SU-DHL-6 (cell line): ENCODE results near the gene ZNF276.
"Not testable (repeated sequence)": the region's sequence is repeated elsewhere in the genome, so short reads cannot be mapped to it uniquely, and the experiment has no call there.

Experiments
- H2AFZ ChIP-seq: fragments of 200-600 bp; sonication (generic); 2 replicates; pipeline ENCODE4 v1.6.1; 2014; ENCODE audit warnings: low read depth, mild to moderate bottlenecking, moderate library complexity, mixed read lengths, antibody characterized with exemption, low read length; ENCODE audit not compliant: severe bottlenecking
- H3F3A ChIP-seq: fragments of 200-600 bp; shearing (Covaris generic); 2 replicates; pipeline ENCODE4 v1.6.0; 2016; ENCODE audit warnings: antibody characterized with exemption, mild to moderate bottlenecking; ENCODE audit not compliant: insufficient read depth
- H3K27ac ChIP-seq: fragments of 200-600 bp; sonication (generic); 2 replicates; pipeline ENCODE4 v1.5.1; 2016; ENCODE audit warnings: low read depth, mild to moderate bottlenecking, low read length, moderate library complexity, mixed read lengths
- H3K27me3 ChIP-seq: fragments of 200-600 bp; sonication (generic), shearing (Covaris generic); 2 replicates; pipeline ENCODE4 v1.6.0; 2014; ENCODE audit warnings: mild to moderate bottlenecking, low read length
- H3K36me3 ChIP-seq: fragments of 200-600 bp; sonication (generic); 2 replicates; pipeline ENCODE4 v1.6.1; 2014; ENCODE audit warnings: mild to moderate bottlenecking, low read length, mixed read lengths
- H3K4me2 ChIP-seq: fragments of 300-600, 200-600 bp; shearing (Covaris generic), sonication (generic); 2 replicates; pipeline ENCODE4 v1.6.0; 2014; ENCODE audit warnings: low read length, low read depth, mild to moderate bottlenecking; ENCODE audit not compliant: poor library complexity, severe bottlenecking
- H3K4me3 ChIP-seq: fragments of 200-600 bp; sonication (generic); 2 replicates; pipeline ENCODE4 v1.5.1; 2014; ENCODE audit warnings: antibody characterized with exemption, low read length, mild to moderate bottlenecking, mixed read lengths; ENCODE audit not compliant: insufficient read depth, poor library complexity, severe bottlenecking
- H3K79me2 ChIP-seq: fragments of 200-600 bp; sonication (generic); 2 replicates; pipeline ENCODE4 v1.6.1; 2014; ENCODE audit warnings: mild to moderate bottlenecking, low read length, moderate library complexity; ENCODE audit not compliant: insufficient read depth
- H3K9ac ChIP-seq: fragments of 200-600 bp; sonication (generic); 2 replicates; pipeline ENCODE4 v1.7.0; 2014; ENCODE audit warnings: mild to moderate bottlenecking, low read length
- H3K9me2 ChIP-seq: fragments of 200-600 bp; sonication (generic); replicated peaks from 2 replicates; pipeline ENCODE4 v1.6.1; 2014; ENCODE audit warnings: low read length; ENCODE audit not compliant: insufficient read depth
- H3K9me3 ChIP-seq: fragments of 200-600 bp; sonication (generic); 2 replicates; pipeline ENCODE4 v1.6.1; 2014; ENCODE audit warnings: low read length, mixed read lengths; ENCODE audit not compliant: insufficient read depth
- H4K20me1 ChIP-seq: fragments of 200-600 bp; sonication (generic); 2 replicates; pipeline ENCODE4 v1.6.1; 2014; ENCODE audit warnings: low read depth, mild to moderate bottlenecking, antibody characterized with exemption, low read length, moderate library complexity, mixed read lengths
- EZH2phosphoT487 ChIP-seq: fragments of 200-600 bp; sonication (generic), shearing (Covaris generic); conservative IDR thresholded peaks from 2 replicates; pipeline ENCODE4 v1.6.1; 2018; ENCODE audit warnings: mild to moderate bottlenecking, antibody characterized with exemption, low read length, moderate library complexity, mixed read lengths
- TF ChIP-seq, protein P1 (sequence below): fragments of 200-600 bp; sonication (generic); IDR thresholded peaks from one replicate; pipeline ENCODE4 v1.5.1; 2017; ENCODE audit warnings: antibody characterized with exemption, mild to moderate bottlenecking, low read length, moderate library complexity; ENCODE audit not compliant: insufficient read depth, poor library complexity, severe bottlenecking

Gene ZNF276, protein sequence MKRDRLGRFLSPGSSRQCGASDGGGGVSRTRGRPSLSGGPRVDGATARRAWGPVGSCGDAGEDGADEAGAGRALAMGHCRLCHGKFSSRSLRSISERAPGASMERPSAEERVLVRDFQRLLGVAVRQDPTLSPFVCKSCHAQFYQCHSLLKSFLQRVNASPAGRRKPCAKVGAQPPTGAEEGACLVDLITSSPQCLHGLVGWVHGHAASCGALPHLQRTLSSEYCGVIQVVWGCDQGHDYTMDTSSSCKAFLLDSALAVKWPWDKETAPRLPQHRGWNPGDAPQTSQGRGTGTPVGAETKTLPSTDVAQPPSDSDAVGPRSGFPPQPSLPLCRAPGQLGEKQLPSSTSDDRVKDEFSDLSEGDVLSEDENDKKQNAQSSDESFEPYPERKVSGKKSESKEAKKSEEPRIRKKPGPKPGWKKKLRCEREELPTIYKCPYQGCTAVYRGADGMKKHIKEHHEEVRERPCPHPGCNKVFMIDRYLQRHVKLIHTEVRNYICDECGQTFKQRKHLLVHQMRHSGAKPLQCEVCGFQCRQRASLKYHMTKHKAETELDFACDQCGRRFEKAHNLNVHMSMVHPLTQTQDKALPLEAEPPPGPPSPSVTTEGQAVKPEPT

DNA sequence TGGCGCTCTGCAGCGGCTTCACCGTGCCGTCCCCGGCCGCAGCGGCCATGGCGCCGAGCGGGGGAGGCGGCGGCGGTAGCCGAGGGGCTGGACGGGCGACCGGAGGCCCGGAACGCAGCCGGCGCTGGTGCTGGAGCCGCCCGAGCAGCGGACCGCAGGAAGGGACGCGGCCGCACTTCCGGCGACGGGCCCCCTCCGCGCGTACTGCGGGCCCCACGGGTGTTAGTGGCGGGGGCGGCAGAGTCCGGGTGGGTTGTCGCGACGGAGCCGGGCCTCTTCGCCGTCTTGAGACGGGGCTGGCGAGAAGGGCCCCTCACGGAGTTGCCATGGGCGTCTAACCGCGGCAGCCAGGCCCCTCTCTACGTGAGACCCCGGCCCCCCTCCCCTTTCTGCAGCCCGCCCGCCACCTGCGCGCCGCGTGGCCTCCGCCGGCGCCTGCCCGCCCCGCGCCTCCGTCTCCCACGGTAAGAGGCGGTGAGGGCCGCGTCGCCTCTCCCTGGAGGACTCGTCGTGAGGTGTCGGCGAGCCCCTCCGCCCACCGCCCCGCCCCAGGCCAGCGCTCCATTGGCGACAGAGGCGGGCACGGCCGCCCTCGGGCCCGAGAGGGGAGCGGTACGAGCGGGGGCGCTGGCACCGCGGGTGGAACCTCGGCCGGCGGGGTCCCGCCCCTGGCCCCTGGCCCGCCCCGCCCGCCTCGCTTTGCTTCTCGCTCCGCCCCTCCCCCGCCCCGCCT, at the start of gene ZNF276, which contains the start of gene VPS9D1:
TSS of gene ZNF276 (plus strand) at position 725 of the 733 bp plus-strand sequence. CDS start 104 bp downstream, outside the sequence.
TSS of gene VPS9D1 (minus strand) at position 86 of the 733 bp plus-strand sequence. CDS start at position 49, 37 bp downstream.
- Histone ChIP-seq H3K27me3 (no peaks in the 10 kb centered on the region), H3K4me2 (peak within 1 kb of the TSS; percentile 68), H3F3A (peaks cover 5% of the 10 kb centered on the region), H2AFZ (peak within 1 kb of the TSS; percentile 95), H3K27ac (peak within 1 kb of the TSS; percentile 54), H3K9ac (peak within 1 kb of the TSS; percentile 75), H3K79me2 (no peaks in the 10 kb centered on the region), H3K36me3 (no peaks in the 10 kb centered on the region), H3K9me2 (no peaks in the 10 kb centered on the region), H3K4me3 (peak within 1 kb of the TSS; percentile 90), H4K20me1 (peaks cover 7% of the 10 kb centered on the region; the same call in 1 of the 2 replicates), H3K9me3 (no peaks in the 10 kb centered on the region)
- TF ChIP-seq, protein P1, sequence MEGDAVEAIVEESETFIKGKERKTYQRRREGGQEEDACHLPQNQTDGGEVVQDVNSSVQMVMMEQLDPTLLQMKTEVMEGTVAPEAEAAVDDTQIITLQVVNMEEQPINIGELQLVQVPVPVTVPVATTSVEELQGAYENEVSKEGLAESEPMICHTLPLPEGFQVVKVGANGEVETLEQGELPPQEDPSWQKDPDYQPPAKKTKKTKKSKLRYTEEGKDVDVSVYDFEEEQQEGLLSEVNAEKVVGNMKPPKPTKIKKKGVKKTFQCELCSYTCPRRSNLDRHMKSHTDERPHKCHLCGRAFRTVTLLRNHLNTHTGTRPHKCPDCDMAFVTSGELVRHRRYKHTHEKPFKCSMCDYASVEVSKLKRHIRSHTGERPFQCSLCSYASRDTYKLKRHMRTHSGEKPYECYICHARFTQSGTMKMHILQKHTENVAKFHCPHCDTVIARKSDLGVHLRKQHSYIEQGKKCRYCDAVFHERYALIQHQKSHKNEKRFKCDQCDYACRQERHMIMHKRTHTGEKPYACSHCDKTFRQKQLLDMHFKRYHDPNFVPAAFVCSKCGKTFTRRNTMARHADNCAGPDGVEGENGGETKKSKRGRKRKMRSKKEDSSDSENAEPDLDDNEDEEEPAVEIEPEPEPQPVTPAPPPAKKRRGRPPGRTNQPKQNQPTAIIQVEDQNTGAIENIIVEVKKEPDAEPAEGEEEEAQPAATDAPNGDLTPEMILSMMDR: no peak
- no peak for TF ChIP-seq EZH2phosphoT487

DNA sequence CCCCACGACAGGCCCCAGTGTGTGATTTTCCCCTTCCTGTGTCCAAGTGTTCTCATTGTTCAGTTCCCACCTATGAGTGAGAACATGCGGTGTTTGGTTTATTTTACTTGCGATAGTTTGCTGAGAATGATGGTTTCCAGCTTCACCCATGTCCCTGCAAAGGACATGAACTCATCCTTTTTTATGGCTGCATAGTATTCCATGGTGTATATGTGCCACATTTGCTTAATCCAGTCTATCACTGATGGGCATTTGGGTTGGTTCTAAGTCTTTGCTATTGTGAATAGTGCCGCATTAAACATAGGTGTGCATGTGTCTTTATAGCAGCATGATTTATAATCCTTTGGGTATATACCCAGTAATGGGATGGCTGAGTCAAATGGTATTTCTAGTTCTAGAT, 49.8 kb upstream of the ZNF276 start:
- not testable (repeated sequence) for H3K27me3 ChIP-seq

DNA sequence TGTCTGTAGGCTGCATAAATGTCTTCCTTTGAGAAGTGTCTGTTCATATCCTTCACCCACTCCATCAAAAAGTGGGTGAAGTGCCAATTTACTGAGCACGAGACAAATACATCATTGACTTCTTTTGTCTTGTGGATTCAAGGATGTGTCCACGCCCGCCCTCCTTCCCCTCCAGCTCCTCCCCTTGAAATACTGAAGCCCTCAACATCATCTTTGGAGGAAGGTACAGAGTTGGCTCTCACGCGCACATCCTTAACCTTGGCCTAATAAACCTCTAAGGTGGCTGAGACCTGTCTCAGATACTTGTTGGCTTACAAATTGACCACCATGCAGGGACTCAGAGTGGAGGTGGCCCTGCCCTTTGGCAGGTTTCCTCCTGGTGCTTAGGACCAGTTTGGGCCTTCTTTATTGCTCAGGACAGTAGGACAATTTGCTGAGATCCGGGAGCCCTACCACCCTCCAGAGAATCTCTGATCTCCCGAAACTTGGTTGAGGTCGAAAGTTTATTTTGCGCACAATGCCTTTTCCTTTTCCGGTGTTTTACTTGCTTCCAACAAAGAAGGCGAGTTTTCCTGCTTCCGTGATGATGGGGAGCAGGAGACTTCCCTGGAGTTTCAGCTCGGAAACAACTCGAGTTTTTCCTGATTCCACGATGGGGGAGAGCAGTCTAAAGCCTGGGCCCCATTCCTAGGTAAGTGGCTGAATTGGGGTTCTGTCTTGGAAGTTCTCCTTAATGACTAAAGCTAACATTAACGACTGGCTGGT, 49.0 kb upstream of the ZNF276 start:
- Histone ChIP-seq H4K20me1 (no peaks in the 10 kb centered on the region), H3K9me3 (no peaks in the 10 kb centered on the region), H3K9ac (no peak overlapping the region), H3F3A (no peaks in the 10 kb centered on the region), H3K4me2 (no peak overlapping the region), H3K4me3 (no peak overlapping the region), H3K36me3 (no peaks in the 10 kb centered on the region), H3K27ac (no peak overlapping the region), H3K27me3 (no peaks in the 10 kb centered on the region), H3K79me2 (no peaks in the 10 kb centered on the region), H2AFZ (no peak overlapping the region), H3K9me2 (no peaks in the 10 kb centered on the region)
- TF ChIP-seq, protein P1: no peak
- TF ChIP-seq EZH2phosphoT487: no peak

More for the DNA sequence above, 49.8 kb upstream of the ZNF276 start:
- H3K79me2 ChIP-seq, H3K4me2 ChIP-seq, H3F3A ChIP-seq, H3K4me3 ChIP-seq, H3K9ac ChIP-seq, H3K9me3 ChIP-seq, H3K36me3 ChIP-seq, H2AFZ ChIP-seq, H3K9me2 ChIP-seq, H3K27ac ChIP-seq, H4K20me1 ChIP-seq: not testable (repeated sequence)
